Measurements from ENCODE around the gene SHROOM1. TPM values are rescaled to one million over a fixed set of nuclear protein-coding genes. Genes with fewer than 3 reads are reported as not detected.

Gene SHROOM1
- total and polyA plus RNA-seq, 2 of the 8 experiments (the other 6 are each of a cell fraction or from before 2014, with no cell fraction given) = 3.9 to 5.2 TPM

GRCh38 chr5:132873119-132873929, 42.9 kb upstream of the SHROOM1 start, which contains the start of gene LEAP2:
Gene LEAP2, plus strand, starts transcription at chr5:132873668. Its CDS starts 27 bp downstream, at chr5:132873695.
- TF ChIP-seq RNF2 (IDR thresholded peaks at IDR 0.05; ENCODE audit: borderline replicate concordance, low read depth, low read length, missing control alignments, poor library complexity, severe bottlenecking) (no peak), POLR2A (IDR thresholded peaks at IDR 0.05; ENCODE audit: control extremely low read depth in 1 of 2, low read depth in 2 of 2, low read length in 2 of 2) (peak in 1 of 2 experiments; percentile 9; a peak in 1 of 3 replicates), NRF1 (IDR thresholded peaks at IDR 0.05; ENCODE audit: low read depth, low read length) (no peak), EZH2 (IDR thresholded peaks at IDR 0.05; ENCODE audit: low read depth, low read length, severe bottlenecking) (no peak), POLR2AphosphoS5 (IDR thresholded peaks at IDR 0.05; ENCODE audit: low read depth, low read length) (peak; percentile 56), EP300 (IDR thresholded peaks at IDR 0.05; ENCODE audit: borderline replicate concordance in 1 of 2, low read depth in 2 of 2, low read length in 2 of 2) (no peak), BACH1 (IDR thresholded peaks at IDR 0.05; ENCODE audit: low read length) (no peak)
- TF ChIP-seq, protein P1, sequence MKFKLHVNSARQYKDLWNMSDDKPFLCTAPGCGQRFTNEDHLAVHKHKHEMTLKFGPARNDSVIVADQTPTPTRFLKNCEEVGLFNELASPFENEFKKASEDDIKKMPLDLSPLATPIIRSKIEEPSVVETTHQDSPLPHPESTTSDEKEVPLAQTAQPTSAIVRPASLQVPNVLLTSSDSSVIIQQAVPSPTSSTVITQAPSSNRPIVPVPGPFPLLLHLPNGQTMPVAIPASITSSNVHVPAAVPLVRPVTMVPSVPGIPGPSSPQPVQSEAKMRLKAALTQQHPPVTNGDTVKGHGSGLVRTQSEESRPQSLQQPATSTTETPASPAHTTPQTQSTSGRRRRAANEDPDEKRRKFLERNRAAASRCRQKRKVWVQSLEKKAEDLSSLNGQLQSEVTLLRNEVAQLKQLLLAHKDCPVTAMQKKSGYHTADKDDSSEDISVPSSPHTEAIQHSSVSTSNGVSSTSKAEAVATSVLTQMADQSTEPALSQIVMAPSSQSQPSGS (IDR thresholded peaks at IDR 0.05; ENCODE audit: low read length) = no peak
- no peaks in the 10 kb centered on the region for H3K27me3 ChIP-seq (replicated peaks in 1 of 4; ENCODE audit: control insufficient read depth in 3 of 4, extremely low read depth in 1 of 4, insufficient read depth in 3 of 4, low read length in 3 of 4)
- H3K36me3 ChIP-seq (ENCODE audit: control insufficient read depth in 2 of 4, insufficient read depth in 4 of 4, low read length in 3 of 4) = peaks cover 6 to 25% (median 14%) of the 10 kb centered on the region in 4 experiments

More at GRCh38 chr5:132873119-132873929, 42.9 kb upstream of the SHROOM1 start, which contains the start of gene LEAP2:
- no peak within 1 kb of the TSS for H2AFZ ChIP-seq (ENCODE audit: low read length)
- H2BK120ac ChIP-seq (replicated peaks; ENCODE audit: low read depth, low read length) = no peak within 1 kb of the TSS
- H3K79me1 ChIP-seq (ENCODE audit: low read depth, low read length) = no peaks in the 10 kb centered on the region
- no peak within 1 kb of the TSS for H3K4ac ChIP-seq (replicated peaks; ENCODE audit: insufficient read length, low read depth, low read length)
- no peak within 1 kb of the TSS for H3K18ac ChIP-seq (ENCODE audit: extremely low read depth, low read length)
- H2BK12ac ChIP-seq (ENCODE audit: low read depth, low read length) = no peak within 1 kb of the TSS
- H2AK5ac ChIP-seq (ENCODE audit: low read depth, low read length) = no peak within 1 kb of the TSS
- no peak within 1 kb of the TSS for H3K9ac ChIP-seq (replicated peaks in 1 of 4; ENCODE audit: extremely low read depth in 1 of 4, low read depth in 3 of 4, low read length in 3 of 4)
- no peak within 1 kb of the TSS for H3K56ac ChIP-seq (replicated peaks; ENCODE audit: insufficient read length, low read depth, low read length)
- no peaks in the 10 kb centered on the region for H4K20me1 ChIP-seq (replicated peaks in 1 of 2; ENCODE audit: control insufficient read depth in 1 of 2, insufficient read depth in 2 of 2, low read length in 2 of 2)
- no peaks in the 10 kb centered on the region for H3K79me2 ChIP-seq (ENCODE audit: control insufficient read depth in 1 of 2, insufficient read depth in 2 of 2, low read length in 2 of 2)
- FAIRE-seq = no peak
- 85% methylated on average over 6 of the region's 6 CpGs; no CpG with 5 or more reads in 1 of the 2 experiments for WGBS, 2 experiments (ENCODE audit: extremely low coverage in 1 of 2, insufficient coverage in 1 of 2, insufficient read length in 1 of 2, insufficient replicate concordance in 2 of 2, low coverage in 1 of 2, low lambda C conversion rate in 2 of 2, missing lambda C conversion rate in 1 of 2)
- no peak for DNase-seq (ENCODE audit: low read depth in 1 of 2, low spot score in 2 of 2)
- POLR2A ChIA-PET (ENCODE audit: partially characterized antibody) = interaction anchor here (1.2 to 1.6 kb wide), 6 partner anchors 9 to 48 kb away, joined by 3 to 5 read pairs (median 4); no protein-coding TSS in a partner anchor
- no peaks in the 10 kb centered on the region for H3K9me3 ChIP-seq (ENCODE audit: insufficient read depth in 2 of 2, low read depth in 1 of 2, low read length in 1 of 2)
- H3K4me1 ChIP-seq (replicated peaks in 1 of 4; ENCODE audit: control insufficient read depth in 3 of 4, insufficient read depth in 4 of 4, low read length in 3 of 4) = no peaks in the 10 kb centered on the region
- H3K23ac ChIP-seq (ENCODE audit: insufficient read length) = no peak within 1 kb of the TSS
- H3K4me3 ChIP-seq (ENCODE audit: extremely low read depth in 1 of 4, insufficient read depth in 2 of 4, low read depth in 3 of 4, low read length in 4 of 4) = no peak within 1 kb of the TSS
- H4K8ac ChIP-seq (ENCODE audit: extremely low read depth, insufficient read depth, low read length) = no peak within 1 kb of the TSS
- no peak within 1 kb of the TSS for H3K14ac ChIP-seq (ENCODE audit: insufficient read length)
- no peak within 1 kb of the TSS for H2BK20ac ChIP-seq (ENCODE audit: low read length)
- H2BK5ac ChIP-seq (ENCODE audit: low read depth, low read length) = no peak within 1 kb of the TSS
- H4K5ac ChIP-seq (ENCODE audit: insufficient read length, low read depth, low read length) = no peak within 1 kb of the TSS
- CTCF ChIA-PET (ENCODE audit: partially characterized antibody) = interaction anchor here (0.5 to 32.2 kb wide), 4 partner anchors 10 to 484 kb away, joined by 3 to 465 read pairs (median 6); partner anchors contain the start of gene SHROOM1
- no peak within 1 kb of the TSS for H3K4me2 ChIP-seq (ENCODE audit: insufficient read depth in 1 of 2, low read depth in 2 of 2, low read length in 2 of 2)
- H4K91ac ChIP-seq (replicated peaks; ENCODE audit: insufficient read length, low read length) = no peak within 1 kb of the TSS
- H2BK15ac ChIP-seq (ENCODE audit: low read length) = no peak within 1 kb of the TSS
- H3K27ac ChIP-seq (ENCODE audit: low read depth, low read length) = no peak within 1 kb of the TSS
- peaks cover 2% of the 10 kb centered on the region; the same call in 1 of the 2 replicates for H3K23me2 ChIP-seq (ENCODE audit: low read depth, low read length)

Data from H1 (cell line).